Parathyroid adenoma (tissue), 2 donors: ENCODE data around the gene CELSR1.
"Not testable (repeated sequence)": the region's sequence is repeated elsewhere in the genome, so short reads cannot be mapped to it uniquely, and the experiment has no call there.

Source experiments
- H2AFZ ChIP-seq: fragments of 300-600 bp; sonication (generic); one replicate; pipeline ENCODE4 v1.7.0; 2017; ENCODE audit warnings: antibody characterized with exemption, mild to moderate bottlenecking
- H3K27ac ChIP-seq: fragments of 300-600 bp; sonication (generic); one replicate; pipeline ENCODE4 v1.7.0; 2017
- H3K27me3 ChIP-seq: fragments of 300-600 bp; sonication (generic); one replicate; pipeline ENCODE4 v1.7.0; 2017; ENCODE audit warnings: low read length; ENCODE audit not compliant: control insufficient read depth, insufficient read depth
- H3K36me3 ChIP-seq: fragments of 300-600 bp; sonication (generic); one replicate; pipeline ENCODE4 v1.7.0; 2017; ENCODE audit warnings: low read length; ENCODE audit not compliant: control insufficient read depth, insufficient read depth
- H3K4me1 ChIP-seq: fragments of 300-600 bp; sonication (generic); one replicate; pipeline ENCODE4 v1.7.0; 2017; ENCODE audit warnings: control low read depth
- H3K4me2 ChIP-seq: fragments of 300-600 bp; sonication (generic); one replicate; pipeline ENCODE4 v1.7.0; 2017; ENCODE audit warnings: low read length
- H3K4me3 ChIP-seq: fragments of 300-600 bp; sonication (generic); one replicate; pipeline ENCODE4 v1.7.0; 2017; ENCODE audit warnings: low read depth, low read length
- H3K79me2 ChIP-seq: fragments of 300-600 bp; sonication (generic); one replicate; pipeline ENCODE4 v1.7.0; 2017; ENCODE audit warnings: control low read depth
- H3K9ac ChIP-seq: fragments of 300-600 bp; sonication (generic); one replicate; pipeline ENCODE4 v1.7.0; 2017; ENCODE audit warnings: mild to moderate bottlenecking
- H3K9me3 ChIP-seq: fragments of 300-600 bp; sonication (generic); one replicate; pipeline ENCODE4 v1.7.0; 2017; ENCODE audit warnings: low read length; ENCODE audit not compliant: control insufficient read depth
- CTCF ChIP-seq: fragments of 300-600 bp; sonication (generic); IDR thresholded peaks from one replicate; pipeline ENCODE4 v1.7.0; 2017; ENCODE audit warnings: antibody characterized with exemption, mild to moderate bottlenecking
- donor health status: primary hyperparathyroidism.

The CELSR1 gene

GRCh38 chr22:46504584-46504983 lies 32.8 kb downstream of the CELSR1 start:
- TF ChIP-seq CTCF, result no peak
- no peak overlapping the region for H3K9ac ChIP-seq
- no peaks in the 10 kb centered on the region for H3K79me2 ChIP-seq
- H3K4me3 ChIP-seq, result no peak overlapping the region
- H2AFZ ChIP-seq, result no peak overlapping the region
- H3K27ac ChIP-seq, result no peak overlapping the region
- no peaks in the 10 kb centered on the region for H3K27me3 ChIP-seq
- H3K36me3 ChIP-seq, result no peaks in the 10 kb centered on the region
- H3K4me1 ChIP-seq, result no peaks in the 10 kb centered on the region
- H3K9me3 ChIP-seq, result no peaks in the 10 kb centered on the region
- no peak overlapping the region for H3K4me2 ChIP-seq

GRCh38 chr22:46502440-46503175 lies 34.8 kb downstream of the CELSR1 start:
- Histone ChIP-seq H3K27ac (no peak overlapping the region), H3K4me2 (no peak overlapping the region), H3K9me3 (no peaks in the 10 kb centered on the region), H3K4me3 (no peak overlapping the region), H3K36me3 (no peaks in the 10 kb centered on the region), H3K27me3 (no peaks in the 10 kb centered on the region), H3K4me1 (no peaks in the 10 kb centered on the region), H3K79me2 (no peaks in the 10 kb centered on the region), H2AFZ (no peak overlapping the region), H3K9ac (no peak overlapping the region)
- TF ChIP-seq CTCF, result no peak

DNA sequence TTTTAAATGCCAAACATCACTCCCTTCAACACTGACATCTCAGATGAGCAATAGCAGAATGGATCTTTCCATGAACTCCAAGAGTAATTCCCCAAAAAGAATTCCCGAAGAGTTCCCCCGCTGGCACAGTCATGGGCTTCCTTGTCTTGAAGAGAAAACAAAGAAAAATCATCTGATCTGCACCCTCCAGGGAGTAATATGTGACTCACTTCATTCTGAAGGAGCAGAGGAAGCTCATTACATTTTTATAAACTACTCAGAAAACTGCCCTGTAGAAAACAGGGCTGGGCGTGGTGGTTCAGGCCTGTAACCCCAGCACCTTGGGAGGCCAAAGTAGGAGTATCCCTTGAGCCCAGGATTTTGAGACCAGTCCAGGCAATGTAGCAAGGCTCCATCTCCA lies 35.7 kb downstream of the CELSR1 start:
- Histone ChIP-seq H3K4me2 (no peak overlapping the region), H3K4me3 (no peak overlapping the region), H3K4me1 (no peaks in the 10 kb centered on the region), H3K36me3 (no peaks in the 10 kb centered on the region), H2AFZ (no peak overlapping the region), H3K9ac (no peak overlapping the region), H3K27ac (no peak overlapping the region), H3K27me3 (no peaks in the 10 kb centered on the region), H3K9me3 (no peaks in the 10 kb centered on the region), H3K79me2 (no peaks in the 10 kb centered on the region)
- TF ChIP-seq CTCF, result no peak

DNA sequence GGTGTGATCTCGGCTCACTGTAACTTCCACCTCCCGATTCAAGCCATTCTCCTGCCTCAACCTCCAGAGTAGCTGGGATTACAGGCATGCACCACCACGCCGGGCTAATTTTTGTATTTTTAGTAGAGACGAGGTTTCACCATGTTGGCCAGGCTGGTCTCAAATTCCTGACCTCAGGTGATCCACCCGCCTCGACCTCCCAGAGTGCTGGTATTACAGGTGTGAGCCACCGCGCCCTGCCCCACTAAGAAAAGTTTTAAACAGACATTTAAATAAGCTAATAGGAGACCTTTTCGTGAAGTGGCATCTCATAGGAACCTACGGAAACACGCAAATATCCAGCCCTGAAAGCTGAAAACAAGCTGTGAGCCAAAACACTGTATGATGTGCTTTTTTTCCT lies 36.2 kb downstream of the CELSR1 start:
- H3K27ac ChIP-seq, H2AFZ ChIP-seq, H3K4me3 ChIP-seq, H3K9ac ChIP-seq, H3K79me2 ChIP-seq, H3K36me3 ChIP-seq, H3K27me3 ChIP-seq, H3K4me2 ChIP-seq, H3K4me1 ChIP-seq, H3K9me3 ChIP-seq: not testable (repeated sequence)

GRCh38 chr22:46500201-46500600 lies 37.2 kb downstream of the CELSR1 start:
- no peak overlapping the region for H2AFZ ChIP-seq
- H3K4me2 ChIP-seq, result no peak overlapping the region
- no peak overlapping the region for H3K27ac ChIP-seq
- no peaks in the 10 kb centered on the region for H3K27me3 ChIP-seq
- H3K36me3 ChIP-seq, result no peaks in the 10 kb centered on the region
- no peaks in the 10 kb centered on the region for H3K9me3 ChIP-seq
- H3K4me3 ChIP-seq, result no peak overlapping the region
- no peaks in the 10 kb centered on the region for H3K4me1 ChIP-seq
- no peak overlapping the region for H3K9ac ChIP-seq
- H3K79me2 ChIP-seq, result no peaks in the 10 kb centered on the region
- no peak for TF ChIP-seq CTCF
